ENCODE measurements around the gene ENKUR.
A peak's percentile ranks its signal among the peaks of the same experiment; 100 is the strongest.

ENKUR gene

DNA sequence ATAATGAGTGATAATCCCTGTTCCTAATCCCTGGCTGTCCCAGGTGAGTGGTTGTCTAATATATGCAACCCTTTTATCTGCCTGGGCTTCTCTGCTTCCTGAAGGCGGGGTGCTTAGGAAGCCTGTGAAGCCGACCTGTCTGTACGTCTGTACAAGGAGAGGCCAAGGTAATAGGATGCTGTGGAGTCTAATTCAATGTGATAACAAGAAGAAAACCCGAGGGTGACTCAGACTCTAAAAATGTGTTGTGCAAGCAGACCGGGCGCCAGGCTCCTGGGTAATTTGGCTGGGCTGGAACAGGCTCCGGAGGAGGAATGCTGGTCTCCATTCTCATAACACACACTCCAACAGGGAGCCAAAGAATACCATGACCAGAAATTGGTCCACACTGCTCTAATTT lies 44.0 kb upstream of the ENKUR start:
- Histone ChIP-seq H3K27ac (no peak overlapping the region), H3K4me3 (no peak overlapping the region)
- TF ChIP-seq, protein P1, sequence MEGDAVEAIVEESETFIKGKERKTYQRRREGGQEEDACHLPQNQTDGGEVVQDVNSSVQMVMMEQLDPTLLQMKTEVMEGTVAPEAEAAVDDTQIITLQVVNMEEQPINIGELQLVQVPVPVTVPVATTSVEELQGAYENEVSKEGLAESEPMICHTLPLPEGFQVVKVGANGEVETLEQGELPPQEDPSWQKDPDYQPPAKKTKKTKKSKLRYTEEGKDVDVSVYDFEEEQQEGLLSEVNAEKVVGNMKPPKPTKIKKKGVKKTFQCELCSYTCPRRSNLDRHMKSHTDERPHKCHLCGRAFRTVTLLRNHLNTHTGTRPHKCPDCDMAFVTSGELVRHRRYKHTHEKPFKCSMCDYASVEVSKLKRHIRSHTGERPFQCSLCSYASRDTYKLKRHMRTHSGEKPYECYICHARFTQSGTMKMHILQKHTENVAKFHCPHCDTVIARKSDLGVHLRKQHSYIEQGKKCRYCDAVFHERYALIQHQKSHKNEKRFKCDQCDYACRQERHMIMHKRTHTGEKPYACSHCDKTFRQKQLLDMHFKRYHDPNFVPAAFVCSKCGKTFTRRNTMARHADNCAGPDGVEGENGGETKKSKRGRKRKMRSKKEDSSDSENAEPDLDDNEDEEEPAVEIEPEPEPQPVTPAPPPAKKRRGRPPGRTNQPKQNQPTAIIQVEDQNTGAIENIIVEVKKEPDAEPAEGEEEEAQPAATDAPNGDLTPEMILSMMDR (IDR thresholded peaks at IDR 0.05) = no peak
- DNase-seq (ENCODE audit: low spot score) = peak; percentile 80

DNA sequence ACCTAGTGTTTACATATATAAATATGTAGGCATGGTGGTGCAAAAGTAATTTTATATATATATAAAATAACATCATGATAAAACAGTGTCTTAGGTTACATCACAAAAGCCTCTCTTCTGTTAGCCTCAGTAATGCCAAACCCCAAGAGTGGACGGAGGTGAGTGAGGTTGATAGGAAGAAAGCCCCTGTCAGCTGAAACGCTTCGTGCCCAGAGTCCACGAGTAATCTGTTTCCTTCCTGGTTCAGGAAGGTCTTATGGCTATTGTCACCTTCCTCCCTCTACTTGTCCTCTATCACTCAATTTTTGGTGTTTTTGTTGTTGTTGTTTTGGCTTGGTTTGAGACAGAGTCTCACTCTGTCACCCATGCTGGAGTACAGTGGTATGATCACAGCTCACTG lies 41.9 kb upstream of the ENKUR start:
- Histone ChIP-seq H3K27ac (no peak overlapping the region), H3K4me3 (no peak overlapping the region)
- TF ChIP-seq, protein P1 (IDR thresholded peaks at IDR 0.05) = no peak
- no peak for DNase-seq (ENCODE audit: low spot score)

DNA sequence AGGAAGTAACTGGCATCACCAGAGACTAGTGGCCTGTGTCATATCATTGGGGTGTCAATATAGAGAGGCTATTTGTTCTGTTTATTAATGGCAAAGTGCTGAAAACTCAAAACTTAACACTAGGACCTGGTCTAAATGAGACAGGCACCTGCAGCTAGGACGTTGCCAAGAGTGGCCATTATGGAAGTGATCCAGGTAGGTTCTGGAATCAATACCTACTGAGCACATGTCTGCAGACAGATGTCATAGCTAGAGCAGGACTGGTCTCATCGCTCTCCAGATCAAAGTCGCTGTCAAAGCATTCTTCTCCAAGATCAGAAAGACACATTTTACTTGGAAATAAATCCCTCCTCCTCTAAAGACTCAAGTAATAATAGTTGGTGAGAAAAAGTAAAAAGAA lies 40.8 kb upstream of the ENKUR start:
- no peak overlapping the region for H3K4me3 ChIP-seq
- H3K27ac ChIP-seq = no peak overlapping the region
- no peak for DNase-seq (ENCODE audit: low spot score)
- TF ChIP-seq, protein P1 (IDR thresholded peaks at IDR 0.05) = no peak

DNA sequence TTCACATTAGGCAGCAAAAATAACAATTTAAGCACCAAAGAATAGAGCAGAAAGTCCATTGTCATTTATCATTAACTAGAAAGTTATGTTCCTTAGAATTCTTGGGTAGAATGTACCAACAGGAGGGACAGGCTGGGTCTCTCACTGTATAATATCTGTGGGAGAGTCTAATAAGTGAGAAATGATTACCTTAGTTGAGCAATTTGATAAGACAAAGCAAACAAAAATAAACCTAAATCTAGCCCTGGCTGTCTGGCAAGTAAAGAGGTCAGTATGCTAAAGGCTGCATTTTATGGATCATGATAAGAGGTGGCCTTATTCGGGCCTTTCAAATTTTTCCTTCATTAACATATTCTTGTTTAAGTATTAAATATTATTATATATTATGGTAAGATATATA lies 36.1 kb upstream of the ENKUR start:
- Histone ChIP-seq H3K27ac (no peak overlapping the region), H3K4me3 (no peak overlapping the region)
- DNase-seq (ENCODE audit: low spot score) = no peak
- TF ChIP-seq, protein P1 (IDR thresholded peaks at IDR 0.05) = no peak

DNA sequence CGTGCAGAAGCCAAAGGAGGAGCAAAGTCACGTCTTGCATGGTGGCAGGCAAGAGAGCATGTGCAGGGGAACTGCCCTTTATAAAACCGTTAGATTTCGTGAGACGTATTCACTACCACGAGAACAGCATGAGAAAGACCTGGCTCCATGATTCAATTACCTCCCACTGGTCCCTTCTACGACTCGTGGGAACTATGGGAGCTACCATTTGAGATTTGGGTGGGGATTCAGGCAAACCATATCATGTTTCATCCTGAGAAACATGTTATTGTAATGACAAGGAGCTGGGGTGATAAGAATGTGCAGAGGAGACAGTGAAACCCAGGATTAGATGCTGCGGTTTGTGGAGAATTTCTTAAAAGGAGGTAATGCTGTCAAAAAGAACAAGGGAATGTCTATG lies 34.4 kb upstream of the ENKUR start:
- TF ChIP-seq, protein P1 (IDR thresholded peaks at IDR 0.05) = no peak
- H3K4me3 ChIP-seq = no peak overlapping the region
- DNase-seq (ENCODE audit: low spot score) = no peak
- H3K27ac ChIP-seq = no peak overlapping the region

DNA sequence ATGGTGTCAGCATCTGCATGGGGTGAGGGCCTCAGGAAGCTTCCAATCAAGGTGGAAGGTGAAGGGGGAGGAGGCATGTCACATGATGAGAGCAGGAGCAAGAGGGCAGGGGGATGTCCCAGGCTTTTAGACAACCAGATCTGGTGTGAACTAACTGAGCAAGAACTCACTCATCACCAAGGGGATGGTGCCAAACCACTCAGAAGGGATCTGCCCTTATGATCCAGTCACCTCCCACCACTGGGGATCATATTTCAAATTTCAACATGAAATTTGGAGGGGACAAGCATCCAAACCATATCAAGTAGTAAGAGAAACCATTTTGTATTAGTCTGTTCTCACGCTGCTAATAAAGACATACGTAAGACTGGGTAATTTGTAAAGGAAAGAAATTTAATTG lies 34.0 kb upstream of the ENKUR start:
- H3K4me3 ChIP-seq = no peak overlapping the region
- TF ChIP-seq, protein P1 (IDR thresholded peaks at IDR 0.05) = no peak
- no peak overlapping the region for H3K27ac ChIP-seq
- no peak for DNase-seq (ENCODE audit: low spot score)

DNA sequence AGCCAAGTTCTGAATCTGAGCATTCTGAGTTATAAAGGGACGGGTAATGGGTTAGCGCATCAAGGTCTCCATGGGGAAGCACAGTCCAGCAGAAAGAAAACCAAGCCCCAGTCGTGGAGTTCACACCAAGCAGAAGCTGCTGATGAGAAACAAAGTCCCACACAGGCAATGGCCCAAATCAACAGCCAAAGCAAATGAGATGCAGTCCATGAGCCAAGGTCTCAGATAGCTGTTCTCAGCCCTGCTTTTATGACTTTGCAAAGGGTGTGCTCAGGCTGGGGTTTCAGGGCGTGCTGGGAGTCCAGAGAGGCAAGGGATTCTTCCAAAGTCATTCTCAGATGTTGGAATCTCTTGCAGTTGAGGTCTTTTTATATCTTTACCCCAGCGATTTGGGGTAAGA lies 32.5 kb upstream of the ENKUR start:
- DNase-seq (ENCODE audit: low spot score) = no peak
- no peak overlapping the region for H3K27ac ChIP-seq
- TF ChIP-seq, protein P1 (IDR thresholded peaks at IDR 0.05) = no peak
- no peak overlapping the region for H3K4me3 ChIP-seq
